ENCODE data around the gene PRSS21. TPM values are rescaled to one million over a fixed set of nuclear protein-coding genes. Genes with fewer than 3 reads are reported as not detected.

Gene PRSS21
- total RNA-seq, 1 donor from 2014 or later, result 5.7 TPM

DNA sequence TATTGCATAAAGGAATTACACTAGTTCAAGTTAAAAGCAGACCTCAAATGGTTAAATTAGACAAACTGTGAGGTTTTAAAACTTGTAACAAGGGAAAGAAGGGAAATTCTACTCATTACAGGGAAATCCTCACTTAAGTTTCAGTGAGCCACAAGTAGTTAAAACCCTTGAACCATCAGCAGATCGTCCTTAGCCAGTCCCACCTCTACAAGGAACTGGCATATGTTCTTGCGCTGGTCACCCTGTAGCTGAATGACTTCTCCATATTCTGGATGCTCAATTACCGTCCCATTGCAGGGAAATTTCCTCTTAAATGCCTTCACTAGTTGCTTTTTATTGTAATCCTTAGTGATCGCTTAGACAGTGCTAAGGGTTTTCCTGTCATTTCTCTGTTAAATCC, 5.5 kb downstream of the PRSS21 start:
- intact Hi-C loops (cut with micrococcal nuclease), result no loop called here

DNA sequence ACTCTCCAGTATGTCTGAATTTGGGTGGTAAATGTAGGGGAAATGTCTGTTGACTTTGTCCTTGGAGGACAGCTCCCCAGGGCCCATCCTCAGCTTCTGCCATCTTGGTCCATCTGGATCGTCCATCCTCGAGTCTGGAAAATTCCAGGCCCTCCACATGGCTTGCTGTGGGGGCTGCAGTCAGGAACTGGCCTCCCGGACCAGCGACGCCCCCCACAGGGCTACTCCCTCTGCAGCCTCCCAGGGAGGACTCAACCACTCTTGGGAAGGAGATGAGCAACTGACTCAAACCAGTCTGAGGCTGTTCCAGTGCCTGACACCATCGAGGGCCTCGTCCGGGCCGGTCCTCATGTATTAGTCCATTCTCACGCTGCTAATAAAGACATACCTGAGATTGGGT, 7.6 kb downstream of the PRSS21 start:
- intact Hi-C loops (cut with micrococcal nuclease), result no loop called here

DNA sequence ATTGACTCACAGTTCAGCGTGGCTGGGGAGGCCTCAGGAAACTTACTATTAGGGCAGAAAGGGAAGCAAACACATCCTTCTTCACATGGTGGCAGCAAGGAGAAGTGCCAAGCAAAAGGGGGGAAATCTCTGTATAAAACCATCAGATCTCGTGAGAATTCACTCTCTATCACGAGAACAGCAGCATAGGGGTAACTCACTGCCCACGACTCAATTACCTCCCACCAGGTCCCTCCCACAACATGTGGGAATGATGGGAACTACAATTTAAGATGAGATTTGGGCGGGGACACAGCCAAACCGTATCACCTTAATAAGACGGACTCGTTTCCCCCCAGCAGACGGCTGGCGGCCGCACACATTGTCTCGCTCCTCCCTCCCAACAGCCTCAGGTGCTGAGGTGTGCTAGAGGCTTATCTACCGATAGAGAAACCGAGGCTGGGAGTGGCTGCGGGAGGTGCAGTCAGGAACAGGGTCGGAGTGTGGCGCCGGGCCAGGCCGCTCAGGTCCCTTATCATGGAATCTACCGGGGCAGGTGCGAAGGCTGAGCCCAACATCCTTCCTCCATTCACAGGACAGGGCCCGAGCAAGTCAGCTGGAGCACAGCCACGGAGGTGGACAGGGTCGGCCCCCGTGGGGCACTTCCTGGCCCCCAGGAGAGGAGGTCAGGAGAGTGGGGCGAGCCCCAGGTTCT, 8.2 kb downstream of the PRSS21 start:
- intact Hi-C loops (cut with micrococcal nuclease), result no loop called here

DNA sequence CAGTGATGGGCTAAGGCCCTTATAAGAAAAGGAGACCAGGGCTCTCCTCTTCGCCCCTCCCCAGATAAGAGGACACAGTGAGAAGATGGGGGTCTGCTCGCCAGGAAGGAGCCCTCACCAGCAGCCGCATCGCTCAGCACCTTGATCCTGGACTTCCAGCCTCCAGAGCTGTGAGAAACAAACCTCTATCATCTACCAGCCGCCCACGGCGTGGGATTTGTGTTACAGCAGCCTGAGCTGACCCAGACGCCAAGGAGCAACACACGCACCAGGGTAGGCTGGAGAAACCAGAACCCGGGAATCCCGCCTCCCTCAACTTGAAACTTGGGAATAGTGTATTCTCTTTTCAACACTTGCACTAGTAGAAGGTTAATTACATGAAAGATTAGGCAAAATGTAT, 8.9 kb downstream of the PRSS21 start:
- intact Hi-C loops (cut with micrococcal nuclease), result no loop called here

DNA sequence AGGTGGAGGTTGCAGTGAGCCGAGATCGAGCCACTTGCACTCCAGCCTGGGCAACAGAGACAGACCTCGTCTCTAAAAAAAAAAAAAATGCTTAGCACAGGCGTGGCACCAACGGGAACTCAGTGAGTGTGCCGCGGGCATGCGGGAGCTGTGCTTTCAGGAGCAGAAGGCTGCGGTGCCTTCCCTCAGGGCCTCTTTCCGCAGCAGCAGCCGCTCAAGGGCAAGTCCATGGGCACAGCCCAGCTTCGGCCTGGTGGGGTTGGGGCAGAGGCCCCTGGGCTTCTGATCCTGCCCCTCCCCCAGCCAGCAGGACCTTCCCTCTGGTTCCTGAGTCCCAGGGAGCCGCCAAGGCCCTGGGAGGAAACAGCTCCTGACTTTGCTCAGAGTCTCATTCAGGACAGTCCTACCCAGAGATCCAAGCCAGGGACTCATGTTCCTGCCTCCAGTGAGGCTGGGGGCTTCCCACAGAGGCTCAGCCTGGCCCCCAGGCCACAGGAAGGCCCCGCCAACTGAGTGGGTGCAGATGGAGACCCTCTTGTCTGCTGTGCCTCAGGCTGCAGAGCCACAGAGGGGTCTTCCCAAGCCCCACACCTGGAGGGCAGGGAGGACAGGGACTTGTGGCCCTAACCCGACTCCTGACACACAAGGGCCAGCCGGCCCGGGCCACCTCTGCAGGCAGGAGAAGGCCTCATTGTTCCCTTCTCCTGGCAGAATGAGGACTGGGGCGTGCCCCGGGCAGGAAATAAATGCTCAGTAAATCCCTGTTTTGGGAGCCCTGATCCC, 9.7 kb downstream of the PRSS21 start:
- intact Hi-C loops (cut with micrococcal nuclease), result no loop called here

DNA sequence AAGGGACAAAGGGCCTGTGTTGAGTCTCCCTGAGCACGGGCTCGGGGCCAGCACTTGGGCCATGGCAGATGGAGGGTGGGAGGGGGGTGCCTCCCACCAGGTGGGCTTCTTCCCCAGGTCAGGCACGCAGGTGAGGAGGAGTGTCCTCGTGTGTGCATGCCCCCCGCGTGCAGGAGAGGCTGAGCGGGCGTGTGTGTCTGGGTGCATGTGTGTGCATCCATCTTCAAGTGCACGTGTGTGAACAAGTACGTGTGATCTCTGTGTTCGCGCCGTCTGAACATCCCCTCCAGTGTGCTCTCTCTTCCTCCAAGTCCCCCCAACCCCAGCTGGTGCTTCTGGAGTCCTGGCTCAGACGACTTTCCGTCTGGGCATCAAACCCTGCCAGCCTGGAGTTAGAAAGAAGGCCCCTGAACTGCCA, 10.3 kb downstream of the PRSS21 start:
- intact Hi-C loops (cut with micrococcal nuclease), result no loop called here

DNA sequence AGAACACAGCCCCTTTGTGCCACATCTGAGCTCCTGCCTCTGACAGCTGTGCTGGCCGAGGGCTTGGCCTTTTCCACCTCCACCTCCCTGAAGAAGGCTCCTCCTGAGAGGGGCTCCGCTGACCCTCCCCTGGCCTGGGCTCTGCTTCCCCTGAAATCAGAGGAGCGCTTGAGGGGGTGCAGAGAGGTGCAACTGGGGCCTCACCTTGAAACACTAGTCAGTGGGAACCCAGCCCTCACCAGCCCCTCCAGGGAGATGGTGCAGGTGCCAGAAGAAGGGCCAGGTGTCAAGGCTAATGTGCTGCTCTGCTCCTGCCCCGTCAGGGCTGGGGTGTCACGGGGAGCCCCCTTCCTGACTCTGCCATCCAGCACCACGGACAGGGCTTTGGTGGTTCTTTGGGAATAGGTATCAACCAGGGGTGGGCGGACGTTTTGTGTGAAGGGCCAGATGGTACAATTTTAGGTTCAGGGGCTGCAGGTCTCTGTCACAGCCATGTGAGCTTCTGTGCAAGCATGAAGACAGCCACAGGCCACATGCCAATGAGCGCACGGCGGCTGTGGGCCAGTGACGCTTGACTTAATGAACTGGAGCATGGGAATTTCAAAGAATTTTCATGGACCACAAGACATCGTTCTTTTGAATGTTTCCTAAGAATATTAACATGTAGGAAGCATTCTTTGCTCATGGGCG, 10.9 kb downstream of the PRSS21 start:
- intact Hi-C loops (cut with micrococcal nuclease), result no loop called here

DNA sequence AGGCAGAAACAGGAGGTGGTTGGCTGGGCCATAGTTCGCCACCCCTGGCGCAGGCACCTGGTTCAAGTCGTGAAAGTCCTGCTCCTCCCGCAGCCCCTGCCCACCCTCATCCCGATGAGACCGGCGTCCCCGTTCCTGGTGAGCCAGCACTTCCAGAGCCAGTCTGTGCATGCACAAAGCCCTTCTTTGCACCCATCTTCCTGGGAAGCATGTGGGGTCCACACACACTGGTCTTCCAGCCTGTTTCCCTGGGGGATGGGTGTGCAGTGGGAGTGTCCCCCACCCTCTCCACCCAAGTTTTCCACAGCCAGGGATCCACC, 11.4 kb downstream of the PRSS21 start:
- intact Hi-C loops (cut with micrococcal nuclease), result no loop called here

DNA sequence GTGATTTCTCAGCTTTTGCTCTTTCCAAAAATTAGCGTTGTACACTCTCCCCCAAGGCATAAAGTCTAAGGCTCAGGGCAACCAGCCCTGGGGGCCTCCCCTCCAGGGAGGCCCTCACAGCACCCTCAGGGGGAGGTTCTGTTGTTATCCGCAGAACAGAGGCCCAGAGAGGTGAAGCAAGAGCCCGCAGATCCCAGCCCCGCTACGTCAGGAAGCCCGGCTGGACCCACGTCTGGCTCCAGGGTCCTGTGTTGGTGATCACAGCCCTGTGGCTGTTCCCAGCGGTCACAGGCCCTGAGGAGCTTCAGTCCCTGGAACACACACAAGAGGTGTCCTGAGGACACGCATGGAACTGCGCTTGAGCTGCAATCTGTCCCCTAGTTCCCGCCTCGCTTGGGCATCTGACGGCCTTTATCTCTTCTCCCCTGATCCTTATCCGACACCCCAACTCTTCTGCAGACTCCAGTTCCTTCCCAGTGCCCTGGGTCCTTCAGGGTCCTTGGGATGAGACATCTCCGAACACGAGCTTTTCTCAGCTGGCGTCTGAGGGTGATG, 11.9 kb downstream of the PRSS21 start:
- intact Hi-C loops (cut with micrococcal nuclease), result no loop called here

DNA sequence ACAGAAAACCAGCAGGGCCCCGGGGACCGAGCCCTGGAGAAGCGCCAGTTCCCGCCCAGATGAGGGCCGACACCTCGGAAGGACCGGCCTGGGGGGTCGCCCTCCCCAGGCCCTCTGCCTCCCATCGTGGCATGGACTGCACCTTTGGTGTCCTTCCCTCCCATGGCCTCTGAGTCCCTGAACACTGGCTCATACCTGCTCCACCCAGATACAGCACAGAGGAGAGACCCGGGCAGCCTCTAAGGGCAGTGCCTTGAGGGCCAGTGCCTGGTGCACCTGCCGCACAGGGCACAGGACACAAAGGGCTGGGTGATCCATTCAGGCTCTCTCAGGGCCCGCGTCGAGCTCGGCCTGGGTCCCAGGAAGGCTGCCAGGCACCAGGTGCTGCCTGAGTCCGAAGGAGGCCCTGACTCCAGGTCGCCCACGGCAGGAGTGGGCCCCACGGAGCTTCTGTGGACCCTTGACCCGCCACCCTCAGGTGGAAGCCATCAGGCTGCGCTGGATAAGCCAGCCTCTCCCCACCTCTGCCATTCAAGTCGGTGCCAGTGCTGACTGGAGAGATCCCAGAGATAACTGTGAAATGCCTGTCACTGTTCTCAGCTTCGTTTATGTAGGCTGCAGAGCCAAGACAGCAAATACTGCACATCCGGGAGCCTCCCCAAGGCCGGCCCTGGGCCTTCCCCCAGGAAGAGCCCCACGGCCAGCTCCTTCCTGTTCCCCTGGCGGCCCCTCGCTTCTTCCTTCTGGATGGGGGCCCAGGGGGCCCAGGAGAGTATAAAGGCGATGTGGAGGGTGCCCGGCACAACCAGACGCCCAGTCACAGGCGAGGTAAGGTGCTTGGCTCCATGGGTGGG, 12.7 kb downstream of the PRSS21 start, which contains the start of gene ZG16B:
Gene ZG16B (plus strand): TSS at position 803 of the 854 bp plus-strand sequence. CDS start 139 bp downstream, outside the sequence.
- intact Hi-C loops (cut with micrococcal nuclease), result no loop called here

DNA sequence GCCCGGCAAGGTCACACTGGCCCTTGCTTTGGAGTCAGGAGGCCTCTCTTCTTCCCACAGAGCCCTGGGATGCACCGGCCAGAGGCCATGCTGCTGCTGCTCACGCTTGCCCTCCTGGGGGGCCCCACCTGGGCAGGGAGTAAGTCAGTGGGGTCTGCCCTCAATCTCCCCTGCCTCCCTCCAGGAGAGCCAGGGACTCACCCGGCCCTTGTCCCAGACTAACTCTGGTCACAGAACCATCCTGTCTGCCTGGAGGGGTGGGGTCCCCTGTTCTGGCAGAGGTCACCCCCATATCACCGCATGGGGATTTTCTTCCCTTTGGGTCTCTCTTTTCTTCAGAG, 13.3 kb downstream of the PRSS21 start:
- intact Hi-C loops (cut with micrococcal nuclease), result no loop called here

DNA sequence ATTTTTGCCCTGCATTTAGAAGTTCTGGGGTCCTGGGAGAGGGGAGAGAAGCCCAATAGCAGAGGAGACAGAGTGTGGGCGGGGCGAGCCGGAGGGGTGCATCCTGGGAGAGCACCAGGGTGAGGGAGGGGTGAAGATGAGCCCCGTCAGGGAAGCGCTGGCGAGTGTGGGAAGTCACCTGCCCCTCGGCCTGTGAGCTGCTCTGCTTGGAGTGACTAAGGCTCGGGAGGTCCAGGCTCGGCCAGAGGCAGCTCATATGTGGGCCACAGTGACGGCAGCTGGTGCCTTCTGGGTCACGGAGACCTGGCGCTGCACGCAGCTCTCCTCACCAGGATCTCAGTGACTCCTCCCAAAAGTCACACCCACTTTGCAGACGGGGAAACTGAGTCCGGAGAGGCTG, 14.2 kb downstream of the PRSS21 start:
- intact Hi-C loops (cut with micrococcal nuclease), result no loop called here

DNA sequence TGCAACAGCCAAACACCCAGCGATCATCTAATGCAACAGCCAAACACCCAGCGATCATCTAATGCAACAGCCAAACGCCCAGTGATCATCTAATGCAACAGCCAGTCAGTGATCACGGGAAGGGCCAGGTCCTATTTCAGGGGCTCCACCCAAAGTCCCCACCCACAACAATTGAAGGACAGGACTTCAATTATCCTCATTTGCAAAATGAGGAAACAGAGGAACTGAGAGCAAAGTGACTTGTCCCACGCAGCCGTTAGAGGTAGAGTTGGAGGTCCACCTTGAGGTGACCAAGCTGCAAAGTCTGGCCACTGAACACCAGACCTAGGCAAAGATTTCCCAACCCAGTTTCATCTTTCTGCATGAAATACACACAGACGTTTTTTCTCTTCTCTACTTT, 16.7 kb downstream of the PRSS21 start:
- intact Hi-C loops (cut with micrococcal nuclease), result no loop called here

DNA sequence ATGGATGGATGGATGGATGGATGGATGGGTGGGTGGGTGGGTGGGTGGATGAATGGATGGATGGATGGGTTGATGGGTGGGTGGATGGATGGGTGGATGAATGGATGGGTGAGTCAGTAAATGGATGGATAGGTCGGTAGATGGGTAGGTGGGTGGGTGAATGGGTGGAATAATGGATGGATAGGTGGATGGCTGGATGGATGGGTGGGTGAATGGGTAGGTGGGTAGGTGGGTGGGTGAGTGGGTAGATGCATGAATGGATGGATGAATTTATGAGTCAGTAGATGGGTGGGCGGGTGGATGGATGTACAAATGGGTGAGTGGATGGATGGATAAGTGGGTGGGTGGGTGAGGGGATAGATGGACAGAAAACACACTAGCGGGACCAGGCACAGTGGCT, 17.9 kb downstream of the PRSS21 start:
- intact Hi-C loops (cut with micrococcal nuclease), result no loop called here

DNA sequence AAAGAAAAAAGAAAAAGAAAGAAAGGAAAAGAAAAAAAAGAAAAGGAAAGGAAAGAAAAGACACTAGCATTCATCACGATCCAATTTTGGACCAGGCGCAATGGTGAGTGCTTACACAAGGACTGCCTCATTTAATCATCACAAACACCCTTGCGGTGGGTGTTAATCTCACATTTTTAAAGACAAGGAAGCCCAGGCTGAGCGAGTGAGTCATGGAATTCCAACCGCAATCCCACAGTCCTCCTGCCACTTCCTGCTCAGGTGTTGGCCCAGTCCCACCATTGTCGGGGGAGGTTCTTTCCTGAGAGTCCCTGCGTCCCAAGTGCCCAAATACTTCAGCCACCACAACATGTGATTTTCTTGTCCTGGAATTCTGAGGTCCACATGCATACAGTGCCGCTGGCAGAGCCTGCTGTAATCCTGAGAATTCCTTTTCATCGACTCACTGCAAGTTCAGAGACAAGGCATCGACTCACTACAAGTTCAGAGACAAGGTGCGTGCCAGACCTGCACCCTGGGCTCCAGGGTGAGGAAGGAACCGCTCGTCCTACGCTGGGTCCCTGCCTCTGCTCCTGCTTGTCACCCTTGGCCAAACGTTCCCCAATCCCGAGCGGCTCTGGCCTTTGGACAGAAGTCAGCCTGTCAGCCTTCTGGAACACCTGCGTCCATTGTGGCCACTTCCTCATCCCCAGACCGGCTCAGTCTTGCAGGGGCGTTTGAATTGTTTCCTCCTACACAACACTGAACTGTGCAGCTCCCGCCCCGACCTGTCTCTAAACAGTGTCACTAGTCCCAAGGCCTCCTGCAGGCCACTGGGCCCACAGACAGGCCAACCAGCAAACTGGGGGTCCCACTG, 18.8 kb downstream of the PRSS21 start:
- intact Hi-C loops (cut with micrococcal nuclease), result no loop called here

DNA sequence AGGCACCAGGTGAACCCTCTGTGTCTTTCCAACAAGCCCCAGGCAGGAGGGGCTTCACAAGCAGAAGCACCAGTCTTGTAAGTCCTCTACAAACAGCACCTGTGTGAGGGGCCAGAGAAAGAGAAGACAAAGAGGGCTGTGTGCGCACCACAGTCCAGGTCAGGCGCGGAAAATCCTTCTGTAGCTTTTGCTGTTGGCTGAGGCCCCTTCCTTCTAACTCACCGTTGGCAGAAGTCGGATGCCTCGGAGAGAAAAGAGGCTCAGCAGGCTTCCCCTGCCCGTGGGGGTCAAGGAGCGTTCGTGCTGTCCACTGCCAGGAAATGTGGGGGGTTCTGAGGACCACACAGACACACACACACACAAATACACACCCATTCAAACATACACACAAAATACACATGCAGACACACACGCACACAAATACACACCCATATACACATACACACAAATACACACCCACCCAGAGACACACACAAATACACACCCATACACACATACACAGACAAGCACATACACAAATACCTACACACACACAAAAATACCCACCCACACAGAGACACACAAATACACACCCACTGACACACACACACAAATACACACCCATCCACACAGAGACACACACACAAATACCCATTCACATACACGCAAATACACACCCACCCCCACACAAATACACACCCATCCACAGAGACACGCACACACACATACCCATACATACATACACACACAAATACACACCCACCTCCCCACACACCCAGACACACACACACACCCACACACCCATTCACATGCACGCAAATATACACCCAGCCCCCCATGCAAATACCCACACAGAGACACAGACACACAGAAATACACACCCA, 19.8 kb downstream of the PRSS21 start:
- intact Hi-C loops (cut with micrococcal nuclease), result no loop called here

DNA sequence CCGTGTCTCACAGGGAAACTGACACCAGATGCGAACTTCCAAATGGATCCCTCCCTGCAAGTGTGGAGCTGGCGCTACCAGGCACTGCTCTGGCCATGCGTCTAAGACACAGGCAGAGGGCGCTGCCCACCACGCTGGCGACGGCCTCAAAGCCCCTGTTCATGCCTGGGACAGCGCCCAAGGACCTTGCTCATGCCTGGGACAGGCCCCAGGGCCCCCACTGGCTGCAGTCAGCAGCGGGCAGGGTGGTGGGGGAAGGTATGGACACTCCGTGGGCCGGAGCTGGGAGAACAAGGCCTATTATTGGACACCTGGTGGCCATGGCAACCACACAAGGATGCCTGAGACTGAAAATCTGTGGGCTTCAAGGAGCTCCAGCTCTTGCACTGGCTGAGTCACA, 21.9 kb downstream of the PRSS21 start:
- intact Hi-C loops (cut with micrococcal nuclease), result loop anchor here (1.0 kb wide), 1 partner anchor 29 kb away; no protein-coding TSS in a partner anchor

DNA sequence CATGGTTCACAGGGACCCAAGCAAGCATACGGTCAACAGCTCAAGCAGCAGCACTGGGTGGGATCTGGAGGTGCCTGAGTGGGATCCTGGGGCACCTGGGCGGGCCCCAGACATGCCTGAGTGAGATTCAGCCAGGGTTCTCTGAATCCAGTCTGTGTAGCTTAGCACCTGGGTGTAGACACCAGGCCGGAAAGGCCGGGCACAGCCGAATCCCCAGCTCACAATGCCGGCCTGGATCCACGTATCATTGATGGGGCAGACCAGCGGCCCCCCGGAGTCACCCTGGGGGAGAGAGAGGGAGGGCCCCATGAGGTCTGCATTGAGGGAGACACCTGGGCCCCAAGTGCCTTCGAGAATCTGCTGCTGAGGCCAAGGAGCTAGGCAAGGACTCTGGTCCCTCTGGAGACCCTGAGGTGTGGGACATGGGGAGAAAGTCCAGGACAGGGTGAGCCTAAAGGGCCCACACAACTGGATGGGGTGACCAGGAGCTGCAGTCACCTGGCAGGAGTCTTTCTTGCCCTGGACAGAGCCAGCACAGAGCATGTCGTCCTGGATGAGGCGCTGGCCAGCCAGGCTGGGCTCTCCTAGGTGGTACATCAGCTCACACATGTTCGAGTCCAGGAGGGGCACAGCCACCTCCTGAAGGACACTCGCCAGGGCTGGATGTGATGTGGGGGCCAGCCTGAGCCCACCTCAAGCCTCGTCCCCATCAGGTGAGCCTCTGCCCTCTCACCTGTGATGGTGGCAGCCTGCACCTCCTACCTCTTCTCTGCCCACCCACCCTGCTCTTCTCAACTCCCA, 22.8 kb downstream of the PRSS21 start:
- intact Hi-C loops (cut with micrococcal nuclease), result loop anchor here (1.0 kb wide), 1 partner anchor 28 kb away; no protein-coding TSS in a partner anchor
